ENCODE results near the gene VENTX. TPM values are rescaled to one million over a fixed set of nuclear protein-coding genes. Genes with fewer than 3 reads are reported as not detected.

The VENTX gene
- total RNA-seq, 4 donors from 2014 or later: 0.17 to 2.3 (median 0.21) TPM; not detected in 1

- Histone ChIP-seq H3K27ac (no peak overlapping the region), H3K4me1 (peaks cover 9% of the 10 kb centered on the region), H3K27me3 (peaks cover 79% of the 10 kb centered on the region), H3K4me3 (no peak overlapping the region), H3K36me3 (no peaks in the 10 kb centered on the region), H3K9me3 (no peaks in the 10 kb centered on the region)
- TF ChIP-seq POLR2AphosphoS5 (IDR thresholded peaks at IDR 0.05) (no peak), POLR2A (IDR thresholded peaks at IDR 0.05) (no peak), EP300 (IDR thresholded peaks at IDR 0.05) (no peak), CTCF (IDR thresholded peaks at IDR 0.05) (no peak)
- WGBS: 71% methylated on average over 20 of the region's 62 CpGs
- no peak for DNase-seq (ENCODE audit: low spot score in 2 of 2)
These were observed 34.6 kb upstream of the VENTX start for GRCh38 chr10:133202778-133203651.

GRCh38 chr10:133203652-133204195 is 33.9 kb upstream of the VENTX start:
- Histone ChIP-seq H3K27ac (no peak overlapping the region), H3K4me1 (peaks cover 9% of the 10 kb centered on the region), H3K9me3 (no peaks in the 10 kb centered on the region), H3K36me3 (no peaks in the 10 kb centered on the region), H3K27me3 (peaks cover 72% of the 10 kb centered on the region), H3K4me3 (no peak overlapping the region)
- no peak for DNase-seq (ENCODE audit: low spot score in 2 of 2)
- TF ChIP-seq CTCF (IDR thresholded peaks at IDR 0.05) (no peak), EP300 (IDR thresholded peaks at IDR 0.05) (no peak), POLR2A (IDR thresholded peaks at IDR 0.05) (no peak), POLR2AphosphoS5 (IDR thresholded peaks at IDR 0.05) (no peak)
- WGBS: 79% methylated on average over 23 of the region's 31 CpGs

GRCh38 chr10:133204226-133205015 is 33.2 kb upstream of the VENTX start:
- 87% methylated on average over 30 of the region's 38 CpGs for WGBS
- Histone ChIP-seq H3K4me3 (no peak overlapping the region), H3K4me1 (peaks cover 9% of the 10 kb centered on the region), H3K36me3 (no peaks in the 10 kb centered on the region), H3K9me3 (no peaks in the 10 kb centered on the region), H3K27me3 (peaks cover 65% of the 10 kb centered on the region), H3K27ac (no peak overlapping the region)
- TF ChIP-seq POLR2AphosphoS5 (IDR thresholded peaks at IDR 0.05) (no peak), CTCF (IDR thresholded peaks at IDR 0.05) (no peak), EP300 (IDR thresholded peaks at IDR 0.05) (no peak), POLR2A (IDR thresholded peaks at IDR 0.05) (no peak)
- DNase-seq (ENCODE audit: low spot score in 2 of 2): no peak

GRCh38 chr10:133205146-133205545 is 32.5 kb upstream of the VENTX start:
- Histone ChIP-seq H3K36me3 (no peaks in the 10 kb centered on the region), H3K27ac (no peak overlapping the region), H3K9me3 (no peaks in the 10 kb centered on the region), H3K27me3 (peaks cover 58% of the 10 kb centered on the region), H3K4me3 (no peak overlapping the region), H3K4me1 (peaks cover 7% of the 10 kb centered on the region)
- no peak for TF ChIP-seq EP300 (IDR thresholded peaks at IDR 0.05)
- TF ChIP-seq CTCF (IDR thresholded peaks at IDR 0.05): no peak
- no peak for TF ChIP-seq POLR2A (IDR thresholded peaks at IDR 0.05)
- no peak for TF ChIP-seq POLR2AphosphoS5 (IDR thresholded peaks at IDR 0.05)
- no peak for DNase-seq (ENCODE audit: low spot score in 2 of 2)
- WGBS: 77% methylated on average over 16 of the region's 23 CpGs

Measured in suprapubic skin (tissue), 4 donors.